Measurements from ENCODE around the gene DYSF.

Gene DYSF

GRCh38 chr2:71456617-71457016 lies 3.3 kb downstream of the DYSF start:
- no peak for DNase-seq (ENCODE audit: low read depth)

GRCh38 chr2:71457123-71457915 lies 4.0 kb downstream of the DYSF start:
- no peak for DNase-seq (ENCODE audit: low read depth)

- no peak for DNase-seq (ENCODE audit: low read depth)
Observed at GRCh38 chr2:71457923-71458322, 4.6 kb downstream of the DYSF start.

GRCh38 chr2:71458413-71459083 lies 5.2 kb downstream of the DYSF start:
- DNase-seq (ENCODE audit: low read depth), result no peak

GRCh38 chr2:71459084-71459431 lies 5.7 kb downstream of the DYSF start:
- DNase-seq (ENCODE audit: low read depth), result no peak

GRCh38 chr2:71460056-71460455 lies 6.7 kb downstream of the DYSF start:
- no peak for DNase-seq (ENCODE audit: low read depth)

GRCh38 chr2:71460595-71461303 lies 7.4 kb downstream of the DYSF start:
- DNase-seq (ENCODE audit: low read depth), result no peak

- DNase-seq (ENCODE audit: low read depth), result no peak
Observed at GRCh38 chr2:71461304-71461671, 7.9 kb downstream of the DYSF start.

GRCh38 chr2:71462056-71462605 lies 8.8 kb downstream of the DYSF start:
- no peak for DNase-seq (ENCODE audit: low read depth)

- DNase-seq (ENCODE audit: low read depth), result no peak
Observed at GRCh38 chr2:71462641-71463341, 9.4 kb downstream of the DYSF start.

GRCh38 chr2:71463342-71463654 lies 9.9 kb downstream of the DYSF start:
- no peak for DNase-seq (ENCODE audit: low read depth)

GRCh38 chr2:71464389-71464788 lies 11.0 kb downstream of the DYSF start:
- DNase-seq (ENCODE audit: low read depth), result no peak

- DNase-seq (ENCODE audit: low read depth), result no peak
Observed at GRCh38 chr2:71465356-71465755, 12.0 kb downstream of the DYSF start.

- DNase-seq (ENCODE audit: low read depth), result no peak
Observed at GRCh38 chr2:71465961-71466300, 12.6 kb downstream of the DYSF start.

- no peak for DNase-seq (ENCODE audit: low read depth)
Observed at GRCh38 chr2:71466301-71467179, 13.2 kb downstream of the DYSF start.

GRCh38 chr2:71467180-71467815 lies 13.9 kb downstream of the DYSF start:
- no peak for DNase-seq (ENCODE audit: low read depth)

- no peak for DNase-seq (ENCODE audit: low read depth)
Observed at GRCh38 chr2:71468279-71469015, 15.1 kb downstream of the DYSF start.

- no peak for DNase-seq (ENCODE audit: low read depth)
Observed at GRCh38 chr2:71469403-71470398, 16.3 kb downstream of the DYSF start.

- DNase-seq (ENCODE audit: low read depth), result no peak
Observed at GRCh38 chr2:71471276-71471675, 17.9 kb downstream of the DYSF start.

Measured in activated T-cell treated with anti-CD3 and anti-CD28 coated beads for 48 hours (primary cell).